GM21515 (cell line): ENCODE data around the gene TMEM87A.

ENCODE experiments used
- ATAC-seq: cut with Tn5 transposase; IDR thresholded peaks from one replicate; pipeline ENCODE4 v1.9.1; 2021; ENCODE audit not compliant: unreplicated experiment

TMEM87A gene

DNA sequence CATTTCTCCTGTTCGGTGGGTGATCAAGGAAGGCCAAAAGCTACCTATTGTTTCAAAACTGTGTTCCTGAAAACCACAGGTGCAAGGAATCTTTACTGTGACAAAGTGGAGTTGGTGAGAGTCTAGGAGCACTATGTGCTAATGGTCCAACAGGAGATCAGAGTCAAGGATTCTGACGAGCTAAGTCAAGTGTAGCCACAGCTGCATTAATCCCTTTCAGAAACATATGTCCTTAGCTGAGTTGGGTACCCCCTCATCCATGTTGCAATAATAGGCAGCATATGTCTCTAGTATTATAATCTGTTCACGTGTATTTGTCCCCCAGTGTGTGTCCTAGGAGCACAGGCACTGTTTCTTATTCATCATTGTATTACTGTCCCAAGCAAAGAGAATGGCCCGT lies 66.8 kb downstream of the TMEM87A start:
- no peak for ATAC-seq

DNA sequence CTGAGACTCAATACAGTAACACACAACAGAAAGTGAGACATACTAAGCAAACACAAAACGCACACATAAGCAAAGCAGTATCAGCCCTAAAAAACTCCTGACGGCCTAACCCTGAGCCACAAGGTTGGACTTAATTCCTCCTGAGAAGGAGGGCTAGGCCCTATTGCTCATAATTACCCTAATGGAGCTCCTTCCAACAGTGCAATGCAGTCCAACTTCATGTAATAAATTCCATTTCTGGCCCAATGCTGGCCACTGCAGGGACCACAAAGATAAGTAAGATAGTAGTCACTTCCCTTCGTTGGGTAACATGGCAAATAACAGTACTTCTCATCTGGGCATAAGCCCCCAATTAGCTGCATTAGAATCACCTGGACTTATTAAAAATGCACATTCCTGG lies 69.3 kb downstream of the TMEM87A start:
- ATAC-seq, result no peak

DNA sequence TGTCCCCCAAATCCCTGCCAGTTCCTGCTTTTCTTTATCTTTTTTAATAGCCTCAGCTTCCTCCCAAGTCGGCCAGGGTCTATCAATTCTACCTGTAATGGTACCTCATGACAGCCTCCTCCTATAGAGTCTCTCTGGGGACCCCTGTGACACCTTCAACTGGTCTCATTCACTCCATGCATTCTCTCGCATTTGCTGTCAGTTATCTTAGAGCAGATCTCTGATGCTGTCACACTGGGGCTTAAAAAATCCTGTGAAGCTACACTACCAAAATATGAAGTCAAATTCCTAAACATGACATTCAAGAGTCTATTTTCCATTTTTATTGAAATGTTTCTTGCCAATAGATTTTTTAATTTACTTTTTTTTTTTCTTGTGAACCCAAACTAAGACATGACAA lies 70.6 kb downstream of the TMEM87A start:
- no peak for ATAC-seq

DNA sequence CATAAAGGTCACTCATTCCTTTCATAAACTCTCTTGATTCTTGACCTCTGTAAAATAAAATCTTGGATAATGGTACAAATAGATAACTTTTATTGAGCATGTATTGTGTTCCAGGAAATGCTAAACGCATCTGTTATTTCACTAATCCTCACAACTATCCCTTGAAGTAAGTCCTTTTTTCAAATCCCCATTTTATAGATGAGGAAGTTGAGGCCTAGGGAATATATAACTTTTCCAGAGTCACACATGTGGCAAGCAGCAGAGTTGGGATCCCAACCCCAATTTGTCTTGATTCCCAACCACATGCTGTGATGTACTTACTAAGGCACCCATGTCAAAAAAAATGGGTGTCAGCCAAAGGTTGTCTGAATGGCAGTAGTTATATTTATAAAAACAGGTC lies 71.4 kb downstream of the TMEM87A start:
- ATAC-seq, result no peak

DNA sequence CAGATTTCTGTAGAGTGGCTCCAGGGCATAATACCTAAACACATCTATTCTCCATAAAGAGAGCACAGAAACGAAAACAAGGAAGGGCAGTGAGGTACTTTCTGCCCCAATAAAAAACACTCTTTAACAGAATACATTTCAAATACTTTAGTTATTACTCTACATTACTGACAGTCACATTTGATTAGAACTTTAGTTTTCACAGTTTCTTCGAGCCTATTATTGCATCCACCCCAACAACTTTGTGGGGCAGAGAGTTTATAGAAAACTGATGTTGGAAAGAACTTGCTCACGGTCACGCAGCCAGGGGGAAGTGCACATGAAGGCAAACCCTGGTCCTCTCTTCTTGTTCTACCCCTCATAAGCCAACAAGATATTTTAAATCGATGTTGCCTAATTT lies 74.1 kb downstream of the TMEM87A start:
- no peak for ATAC-seq

DNA sequence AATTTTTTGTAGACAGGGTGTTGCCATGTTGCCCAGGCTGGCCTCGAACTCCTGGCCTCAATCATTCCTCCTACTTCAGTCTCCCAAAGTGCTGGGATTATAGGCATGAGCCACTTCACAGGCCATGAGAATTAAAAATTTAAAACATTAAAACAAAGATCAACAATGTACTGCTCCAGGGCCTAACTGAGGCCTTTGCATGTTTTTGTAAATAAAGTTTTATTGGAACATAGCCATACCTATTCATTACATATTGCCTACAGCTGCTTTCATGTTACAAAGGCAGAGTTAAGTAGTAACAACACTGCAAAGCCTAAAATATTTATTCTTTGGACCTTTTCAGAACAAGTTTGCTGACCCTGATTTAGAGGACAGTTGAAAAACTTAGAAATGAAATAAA lies 74.7 kb downstream of the TMEM87A start:
- no peak for ATAC-seq

DNA sequence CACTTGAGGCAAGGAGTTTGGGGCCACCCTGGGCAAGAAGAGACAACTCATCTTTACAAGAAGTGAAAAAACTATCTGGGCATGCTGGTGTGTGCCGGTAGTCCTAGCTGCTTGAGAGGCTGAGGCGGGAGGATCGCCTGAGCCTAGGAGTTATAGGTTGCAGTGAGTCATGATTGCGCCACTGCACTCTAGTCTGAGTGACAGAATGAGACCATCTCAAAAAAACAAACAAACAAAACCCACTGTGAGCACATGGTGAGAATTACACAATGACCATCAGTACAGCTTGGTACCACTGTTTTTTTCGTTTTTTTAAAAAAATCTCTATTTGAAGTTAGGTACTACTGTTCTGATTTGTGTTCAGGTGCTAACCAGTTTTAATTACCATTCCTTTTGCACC lies 78.7 kb downstream of the TMEM87A start:
- ATAC-seq, result no peak

DNA sequence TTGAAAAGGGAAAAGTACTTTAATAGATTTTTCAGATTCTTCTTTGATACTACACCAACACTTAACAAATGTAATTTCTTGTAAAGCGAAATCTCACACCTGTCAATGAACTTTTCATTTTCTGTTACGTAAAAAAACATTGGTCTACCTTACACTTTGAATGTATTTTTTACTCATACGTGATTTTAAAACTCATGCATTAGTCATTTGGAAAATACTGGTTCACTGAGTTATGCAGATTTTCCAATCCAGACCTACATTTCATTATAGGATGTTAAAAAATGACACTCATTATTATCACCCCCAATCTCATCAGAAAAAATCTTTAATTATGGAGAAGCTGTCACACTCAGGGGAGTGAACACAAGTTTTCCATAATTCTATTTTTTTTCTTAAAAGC lies 79.8 kb downstream of the TMEM87A start:
- no peak for ATAC-seq

DNA sequence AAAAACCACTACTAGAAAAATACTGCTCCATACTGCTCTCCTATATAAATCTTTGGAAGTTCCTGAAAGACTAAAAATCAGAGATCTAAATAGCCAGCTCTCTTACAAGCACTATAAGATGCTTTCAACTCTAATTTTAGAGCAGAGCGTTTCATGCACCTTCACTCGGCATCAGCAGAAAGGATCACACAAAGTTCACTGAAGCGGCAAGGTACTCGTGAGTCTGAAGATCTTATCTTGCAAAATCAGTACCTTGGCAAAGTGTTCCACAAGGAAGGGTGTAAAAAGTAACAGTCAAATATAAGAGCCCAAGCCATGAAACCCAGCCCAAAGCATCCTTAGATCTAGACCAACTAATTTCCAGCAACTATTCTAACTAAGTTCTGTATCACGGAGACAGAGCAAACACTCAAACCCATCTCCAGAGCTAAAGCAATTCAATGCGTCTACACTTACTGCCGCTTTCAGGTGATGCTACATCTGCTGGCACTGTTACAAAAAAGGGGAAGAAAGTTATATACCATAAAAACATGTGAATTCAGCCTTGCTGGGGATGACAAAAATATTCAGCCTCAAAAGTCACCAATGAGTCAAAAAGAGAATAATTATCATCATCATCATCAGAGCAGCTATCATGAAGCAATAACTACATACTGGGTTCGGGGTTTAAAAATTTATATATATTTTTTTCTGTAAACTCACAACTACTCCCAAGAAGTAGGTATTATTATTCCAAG lies 81.5 kb downstream of the TMEM87A start:
- ATAC-seq, result no peak

DNA sequence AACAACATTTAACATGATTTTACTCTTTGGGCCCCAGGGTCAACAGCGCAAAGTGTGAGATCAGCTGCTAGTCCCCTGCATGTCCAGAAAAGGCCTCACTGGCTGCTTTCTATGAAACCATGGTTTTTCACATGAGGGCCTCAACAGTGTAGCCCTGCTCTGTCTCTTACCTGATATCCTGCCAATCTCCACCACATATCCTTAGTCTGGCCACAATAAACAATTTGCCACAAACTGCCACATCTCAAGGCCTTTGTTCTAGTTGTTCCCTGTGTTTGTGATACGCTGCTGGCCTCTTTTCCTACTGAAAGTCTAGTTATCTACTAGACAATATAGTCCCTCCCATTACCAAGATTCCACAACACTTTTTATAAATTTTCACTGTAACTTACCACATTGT lies 82.9 kb downstream of the TMEM87A start:
- no peak for ATAC-seq

DNA sequence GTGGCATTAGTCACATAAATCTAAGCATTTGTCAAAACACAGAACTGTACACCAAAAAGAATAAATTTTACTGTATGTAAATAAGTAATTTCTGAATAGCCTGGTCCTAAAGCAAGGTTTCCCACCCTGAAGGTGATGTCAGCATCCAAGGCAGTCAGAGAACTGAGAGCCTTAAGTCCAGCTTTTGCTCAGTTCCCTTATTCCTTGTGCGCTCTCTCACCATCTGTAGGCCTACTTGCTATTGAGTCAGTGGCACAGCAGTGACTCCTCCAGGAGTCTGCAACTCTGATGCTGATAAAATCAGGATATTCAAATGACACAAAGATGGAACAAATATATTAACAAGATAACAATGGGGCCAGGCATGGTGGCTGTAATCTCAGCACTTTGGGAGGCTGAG lies 87.4 kb downstream of the TMEM87A start:
- no peak for ATAC-seq

DNA sequence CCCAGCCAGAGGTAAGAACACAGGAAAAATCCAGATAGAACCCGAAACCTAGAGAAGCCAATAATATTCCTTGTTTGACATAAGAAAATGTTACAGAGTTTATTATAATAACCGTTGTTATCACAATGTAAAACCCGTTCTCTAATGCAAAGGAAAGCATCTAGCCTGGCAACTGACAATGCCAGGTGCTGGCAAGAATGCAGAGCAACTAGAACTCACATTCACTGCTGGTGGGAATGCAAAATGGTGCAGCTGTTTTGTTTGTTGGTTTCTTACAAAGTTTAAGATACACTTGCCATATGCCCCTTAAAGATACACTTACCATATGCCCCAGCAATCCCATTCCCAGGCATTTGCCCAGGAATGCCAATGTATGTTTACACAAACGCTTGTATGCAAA lies 88.5 kb downstream of the TMEM87A start:
- no peak for ATAC-seq

DNA sequence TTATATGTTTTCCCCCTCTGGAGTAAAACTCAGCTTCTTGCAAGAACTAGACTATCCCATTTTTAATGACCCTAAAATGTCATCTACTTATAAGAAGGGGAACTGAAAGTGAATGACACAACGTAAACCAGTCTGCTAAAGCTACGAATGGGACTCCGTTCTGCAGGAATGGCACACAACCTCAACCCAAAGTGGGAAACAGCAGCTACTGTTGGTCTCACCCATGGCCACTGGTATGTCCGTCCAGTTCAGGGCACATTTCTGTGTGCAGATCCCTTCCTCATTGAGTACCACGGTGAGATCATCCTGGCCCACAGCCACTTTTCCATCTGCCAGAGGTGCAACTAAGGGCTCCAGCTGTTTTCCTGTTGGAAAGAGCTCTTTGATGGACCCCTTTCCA lies 88.9 kb downstream of the TMEM87A start:
- ATAC-seq, result no peak

DNA sequence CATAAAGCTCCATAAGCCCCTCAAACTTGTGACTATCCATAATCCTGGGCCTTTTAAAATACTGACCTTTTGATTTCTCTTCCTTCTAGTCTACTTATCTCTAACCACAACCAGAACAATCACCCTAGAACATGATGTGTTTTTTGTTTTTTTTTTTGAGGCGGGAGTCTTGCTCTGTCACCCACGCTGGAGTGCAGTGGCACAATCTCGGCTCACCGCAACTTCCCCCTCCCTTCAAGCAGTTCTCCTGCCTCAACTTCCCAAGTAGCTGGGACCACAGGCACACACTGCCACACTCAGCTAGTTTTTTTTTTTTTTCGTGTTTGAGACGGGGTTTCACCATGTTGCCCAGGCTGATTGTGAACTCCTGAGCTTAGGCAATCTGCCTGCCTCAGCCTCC lies 90.3 kb downstream of the TMEM87A start:
- no peak for ATAC-seq

DNA sequence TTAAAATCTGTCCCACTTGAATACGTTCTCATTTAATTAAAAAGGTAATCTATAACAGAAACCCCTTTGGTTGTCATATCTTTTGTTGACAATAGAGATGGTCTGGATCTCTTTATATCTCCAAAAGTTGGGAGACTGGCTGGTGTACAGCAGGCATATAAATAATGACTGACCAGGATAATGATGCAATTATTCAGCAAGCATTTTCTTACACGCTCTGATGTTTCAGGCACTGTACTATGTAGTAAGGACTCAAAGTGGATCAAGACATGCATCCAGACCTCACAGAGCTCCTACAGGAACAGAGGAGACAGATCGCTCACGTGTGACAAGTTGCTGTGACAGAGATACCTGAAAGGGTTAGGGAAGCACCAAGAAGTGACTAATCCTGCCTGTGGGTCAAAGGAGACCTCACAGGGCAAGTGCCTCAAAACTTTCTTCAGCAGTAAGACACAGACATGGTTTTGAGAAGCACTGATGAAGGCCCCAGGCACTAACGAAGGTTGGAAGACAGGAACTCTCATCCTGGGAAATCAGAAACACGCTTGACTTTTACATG lies 90.8 kb downstream of the TMEM87A start:
- ATAC-seq, result no peak

DNA sequence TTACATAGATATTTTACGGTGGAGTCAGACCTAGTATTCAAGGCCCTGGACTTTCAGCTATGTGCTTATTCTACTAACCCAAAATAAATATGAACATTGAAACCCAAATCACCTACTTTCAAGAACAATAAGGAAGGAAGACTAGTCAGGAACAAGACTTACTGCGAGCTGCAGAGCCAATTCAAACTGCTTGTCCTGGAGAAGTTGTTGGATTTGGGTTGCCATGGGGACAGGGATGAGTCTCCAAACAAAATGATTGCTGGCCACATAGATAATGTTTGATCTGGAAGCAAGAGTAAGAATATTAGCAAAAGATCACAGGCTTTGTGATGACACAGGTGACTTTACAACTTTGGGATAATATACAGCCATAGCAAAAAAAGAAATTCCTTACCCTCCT lies 95.2 kb downstream of the TMEM87A start:
- ATAC-seq, result no peak

DNA sequence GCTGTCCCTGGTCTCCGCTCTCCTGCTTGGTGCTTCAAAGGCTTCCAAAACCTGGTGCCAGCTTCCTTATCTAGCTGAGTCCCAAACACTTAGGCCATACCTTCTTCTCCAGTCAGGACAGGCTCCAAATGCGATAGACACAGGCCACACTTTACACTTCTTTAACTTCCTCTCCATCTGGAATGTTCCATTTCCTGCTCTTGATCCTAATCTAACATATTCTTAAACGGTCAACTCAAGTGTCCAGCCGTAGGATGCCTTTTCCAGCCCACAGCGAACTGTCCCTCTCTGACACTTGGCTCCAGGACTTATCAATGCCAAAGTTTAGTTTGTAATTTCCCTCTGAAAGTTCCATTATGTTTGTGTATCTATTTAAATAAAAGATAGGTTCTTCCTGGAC lies 97.6 kb downstream of the TMEM87A start:
- no peak for ATAC-seq

DNA sequence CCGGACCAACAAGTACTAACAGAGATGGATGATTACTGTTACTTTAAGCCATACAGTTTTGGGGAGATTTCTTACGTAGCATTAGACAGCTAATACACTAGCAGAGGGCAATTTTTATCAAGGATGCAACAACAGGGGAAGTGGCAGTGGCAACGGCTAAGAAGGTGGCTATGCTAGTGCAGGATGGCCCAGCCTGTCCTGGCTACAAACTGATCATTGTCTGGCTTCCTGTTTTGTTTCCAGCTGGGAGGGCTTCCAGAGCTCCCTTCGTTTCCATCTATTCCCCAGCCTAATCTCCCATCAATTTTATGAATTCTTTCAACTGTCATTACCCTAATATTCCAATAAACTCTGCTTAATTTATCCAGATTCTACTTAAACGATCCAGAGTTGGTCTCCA lies 100.8 kb downstream of the TMEM87A start:
- ATAC-seq, result no peak

DNA sequence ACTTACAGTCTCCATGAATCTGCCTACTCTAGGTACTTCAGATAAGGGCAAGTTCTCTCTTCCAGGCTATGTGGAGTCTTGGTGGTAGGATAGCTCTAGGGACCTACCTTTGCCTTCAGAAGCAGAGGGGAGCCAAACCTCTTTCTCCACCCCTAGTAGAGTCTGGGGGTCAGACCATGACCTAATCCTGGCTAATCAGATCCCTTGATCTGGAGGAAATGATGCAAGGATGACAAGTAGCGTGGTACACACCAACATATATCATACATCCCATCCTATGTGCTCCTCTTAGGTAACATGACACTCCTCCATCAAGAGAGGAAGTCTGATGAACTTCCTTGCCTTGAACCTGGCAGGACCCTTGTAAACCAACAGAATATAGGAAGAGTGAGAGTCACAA lies 101.4 kb downstream of the TMEM87A start:
- no peak for ATAC-seq

DNA sequence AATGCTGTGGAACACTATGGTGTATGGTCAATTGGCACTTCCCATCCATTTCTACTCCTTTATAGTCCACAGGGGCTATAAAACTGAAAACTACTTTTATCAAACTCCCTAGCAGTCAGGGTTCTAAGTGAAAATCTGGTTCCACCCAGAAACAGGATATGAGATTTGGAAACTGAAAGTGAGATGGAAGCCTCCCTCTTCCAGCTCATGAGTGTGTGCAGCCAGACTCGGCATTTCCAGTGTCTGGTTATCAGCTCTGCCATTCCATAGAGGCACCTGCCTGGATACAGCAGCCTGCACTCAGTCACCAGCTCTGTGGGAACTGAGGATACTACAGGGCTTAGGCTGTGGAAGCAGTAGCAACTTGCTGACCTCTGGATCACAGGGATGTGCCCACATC lies 102.1 kb downstream of the TMEM87A start:
- no peak for ATAC-seq

DNA sequence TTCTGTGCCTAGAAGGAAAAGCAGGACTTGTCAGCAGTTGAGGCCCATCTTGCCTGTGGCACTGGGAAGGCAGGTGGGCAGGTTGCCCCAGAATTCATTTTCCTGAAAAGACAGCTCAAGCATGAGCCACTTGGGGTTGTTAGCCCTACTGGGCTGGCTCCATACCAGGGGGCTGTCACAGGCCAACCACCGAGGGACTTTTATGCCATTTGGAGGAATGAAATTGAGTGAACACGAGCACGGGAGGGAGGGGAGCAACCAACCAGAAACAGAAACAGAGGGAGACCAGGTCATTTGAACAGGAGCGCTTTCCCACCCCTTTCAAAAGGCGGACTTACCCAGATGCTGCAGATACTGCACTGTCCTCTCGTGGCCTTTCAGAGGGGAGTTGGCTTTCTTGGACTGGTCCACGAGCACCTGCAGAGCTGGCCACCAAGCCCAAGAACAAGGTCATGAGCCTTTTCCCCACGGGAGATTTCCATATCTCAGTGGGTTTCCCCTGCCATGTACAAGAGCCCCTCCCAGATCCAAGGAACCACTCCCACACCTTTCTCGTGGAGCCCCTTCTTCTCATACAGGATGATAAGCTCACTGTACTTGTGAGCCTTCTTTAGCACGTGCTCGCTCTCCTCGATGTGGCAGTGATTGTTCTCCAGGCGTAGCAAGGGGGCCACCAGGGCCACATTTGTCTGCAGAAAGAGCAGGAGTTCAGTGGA lies 106.8 kb downstream of the TMEM87A start:
- no peak for ATAC-seq

DNA sequence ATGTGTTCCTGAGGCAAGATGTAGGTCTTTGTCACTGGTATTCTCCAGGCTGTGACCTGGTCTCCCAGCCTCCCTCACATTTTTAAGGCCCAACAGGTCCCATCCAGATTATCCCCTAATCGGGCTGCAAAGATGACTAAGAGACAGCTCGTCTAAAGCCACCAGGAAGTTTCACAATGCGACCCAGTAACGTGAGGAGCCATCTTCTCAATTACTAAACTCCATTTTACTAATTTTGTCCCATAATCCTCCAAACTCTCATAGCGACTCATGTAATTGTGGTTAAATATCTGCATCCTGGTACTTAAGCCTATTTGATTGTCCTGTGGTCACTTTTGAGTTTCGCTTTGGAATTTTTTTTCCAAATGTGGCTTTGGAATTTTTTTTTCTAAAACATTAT lies 108.1 kb downstream of the TMEM87A start:
- ATAC-seq, result no peak
